ENCODE data around the gene NRG3.

The NRG3 gene

GRCh38 chr10:81885491-81885890 lies 10.5 kb downstream of the NRG3 start:
- no peak for DNase-seq

- DNase-seq = no peak
Observed at GRCh38 chr10:81886939-81887338, 11.9 kb downstream of the NRG3 start.

GRCh38 chr10:81889181-81889769 lies 14.3 kb downstream of the NRG3 start:
- no peak for DNase-seq

DNA sequence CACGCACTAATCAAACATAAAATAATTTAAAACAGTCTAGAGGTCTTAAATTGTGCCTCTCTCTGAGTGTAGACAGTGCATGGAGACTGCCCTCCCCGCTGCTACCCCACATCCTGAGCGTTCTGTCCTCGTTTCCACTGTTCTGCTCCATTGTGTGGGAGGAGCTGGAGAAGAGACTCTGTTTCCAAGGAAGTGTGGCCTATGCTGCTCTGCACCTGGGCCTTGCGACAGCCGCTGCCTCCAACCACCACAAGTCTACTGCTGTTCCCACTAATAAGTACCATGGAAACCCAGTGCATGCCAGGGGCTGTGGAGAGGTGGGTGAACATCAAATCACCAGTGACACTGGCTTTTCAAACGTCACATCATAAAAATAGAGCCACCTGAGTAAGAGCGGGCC lies 19.6 kb downstream of the NRG3 start:
- no peak for DNase-seq

GRCh38 chr10:81898518-81898917 lies 23.5 kb downstream of the NRG3 start:
- no peak for DNase-seq

DNA sequence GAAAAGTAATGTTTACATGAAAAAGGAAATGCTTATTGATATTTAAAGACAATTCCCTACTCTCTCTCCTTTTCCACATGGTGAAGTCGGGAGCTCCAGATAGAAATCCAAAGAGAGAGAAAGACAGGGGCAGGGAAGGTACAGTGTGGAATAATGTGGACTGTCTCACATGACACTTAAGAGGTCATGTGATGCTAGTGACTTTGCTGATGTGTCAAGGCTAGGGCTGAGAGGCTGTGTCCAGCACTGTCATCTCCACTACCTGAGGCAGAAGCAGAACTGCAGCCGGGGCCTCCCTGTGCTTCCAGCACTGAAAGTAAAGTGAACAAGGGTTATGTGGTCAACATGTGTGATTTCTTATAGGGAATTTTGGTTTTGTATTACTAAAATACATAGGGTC lies 26.0 kb downstream of the NRG3 start:
- no peak for DNase-seq

DNA sequence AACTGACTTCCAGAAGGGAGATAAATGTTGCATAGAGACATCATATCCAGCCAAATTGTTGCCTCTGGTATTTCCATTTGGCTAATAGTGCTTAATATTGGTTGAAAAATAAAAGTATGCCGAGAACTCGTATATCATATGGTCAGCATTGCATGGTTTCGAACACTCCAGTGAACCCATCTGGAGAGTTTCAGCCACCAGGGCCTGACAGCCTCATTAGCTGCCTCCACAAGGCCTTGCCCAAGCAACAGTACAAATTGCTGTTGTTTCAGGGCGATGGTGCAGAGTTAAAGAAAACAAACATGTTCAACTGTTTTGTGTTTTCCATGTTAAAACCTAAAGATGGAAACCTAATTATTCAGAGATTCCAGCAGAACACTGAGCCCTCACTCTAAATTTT lies 28.5 kb downstream of the NRG3 start:
- DNase-seq = no peak

DNA sequence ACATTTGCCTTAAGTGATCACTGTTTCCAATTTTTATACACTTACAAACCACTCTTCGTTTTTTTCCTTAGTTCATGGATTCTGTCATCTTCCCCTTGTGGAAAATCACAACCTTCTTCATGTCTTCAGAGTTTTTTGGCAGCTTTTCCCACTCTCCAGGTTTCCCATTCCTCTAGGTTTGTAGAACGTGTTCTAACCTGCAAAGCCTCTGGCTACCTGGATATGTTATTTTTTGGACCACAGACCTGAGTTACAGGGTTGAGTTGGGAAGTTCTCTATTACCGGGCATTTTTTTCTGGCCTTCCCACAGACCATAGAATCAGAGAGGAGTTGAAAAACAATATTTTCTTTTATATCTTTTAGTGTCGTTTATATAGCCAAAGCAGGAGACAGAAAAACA lies 30.2 kb downstream of the NRG3 start:
- DNase-seq = no peak

GRCh38 chr10:81909453-81909852 lies 34.5 kb downstream of the NRG3 start:
- DNase-seq = no peak

- no peak for DNase-seq
Observed at GRCh38 chr10:81911328-81911727, 36.3 kb downstream of the NRG3 start.

DNA sequence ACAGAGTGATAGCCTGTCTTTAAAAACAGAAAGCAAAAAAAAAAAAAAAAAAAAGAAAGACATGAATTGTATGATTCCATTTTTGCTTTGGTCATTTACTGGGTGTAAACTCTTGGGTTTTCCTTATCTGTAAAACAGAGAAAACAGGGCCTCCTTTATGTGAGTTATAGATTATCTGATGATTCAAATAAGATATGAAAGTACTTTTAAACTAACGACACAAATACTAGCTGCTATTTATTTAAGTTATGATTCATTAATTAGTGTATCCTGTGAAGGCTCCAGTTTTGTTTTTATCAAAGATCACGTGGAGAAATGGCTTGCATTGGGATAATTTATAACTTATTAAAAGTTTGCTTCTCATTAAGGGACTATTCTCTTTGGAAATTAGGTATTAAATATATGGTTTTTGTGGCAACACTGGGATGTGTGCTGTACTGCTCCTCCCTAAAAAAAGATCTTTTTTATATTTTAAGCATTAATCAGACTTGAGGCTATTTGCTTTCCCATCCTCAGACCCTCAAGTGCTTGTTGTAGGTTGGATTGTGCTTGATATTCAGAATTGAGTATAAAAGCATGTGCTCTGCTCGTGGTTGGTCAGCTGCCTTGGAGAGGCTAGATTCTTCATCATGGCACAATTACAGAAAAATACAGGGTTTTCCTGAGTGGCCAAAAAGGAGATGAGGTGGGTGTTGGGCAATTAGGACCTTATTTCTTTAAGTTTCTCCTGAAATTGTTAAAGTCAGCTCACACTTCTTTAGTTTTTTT lies 39.9 kb downstream of the NRG3 start:
- DNase-seq = no peak

GRCh38 chr10:81915504-81915897 lies 40.5 kb downstream of the NRG3 start:
- no peak for DNase-seq

DNA sequence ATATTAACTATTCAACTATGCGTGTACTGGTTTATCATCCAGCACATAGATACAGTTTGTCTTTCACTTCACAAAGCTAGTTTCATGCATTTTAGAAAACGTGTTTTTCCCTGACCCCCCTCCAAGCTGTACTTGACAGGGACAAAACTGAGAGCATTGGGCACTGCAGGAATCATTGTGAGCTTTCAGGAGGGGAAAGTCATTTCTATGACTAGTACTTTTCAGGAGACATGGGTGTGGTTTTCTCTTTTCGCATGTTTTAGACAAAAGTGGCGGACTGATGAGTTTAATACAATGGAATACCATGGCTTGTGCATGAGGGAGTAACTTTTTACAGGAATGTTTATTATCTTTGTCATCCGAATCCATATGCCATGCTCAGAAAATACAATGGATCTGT lies 42.7 kb downstream of the NRG3 start:
- DNase-seq = no peak

DNA sequence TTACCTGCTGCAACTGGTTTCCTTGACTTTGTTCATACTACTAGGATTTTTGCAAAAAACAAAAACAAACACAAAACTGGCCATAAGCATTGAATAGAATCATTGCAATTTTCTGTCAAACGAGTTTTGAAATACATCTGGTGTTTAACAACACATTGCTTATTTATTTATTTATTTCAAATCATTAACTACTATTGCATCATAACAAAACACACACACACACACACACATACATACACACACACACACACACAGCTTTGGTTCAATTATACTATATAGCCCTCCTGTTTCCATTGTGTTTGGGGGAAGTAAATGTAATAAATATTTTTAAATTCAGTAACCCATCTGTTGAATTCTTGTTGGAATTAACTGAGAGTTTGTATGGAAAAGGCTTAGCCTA lies 43.8 kb downstream of the NRG3 start:
- no peak for DNase-seq

GRCh38 chr10:81920213-81920829 lies 45.3 kb downstream of the NRG3 start:
- no peak for DNase-seq

DNA sequence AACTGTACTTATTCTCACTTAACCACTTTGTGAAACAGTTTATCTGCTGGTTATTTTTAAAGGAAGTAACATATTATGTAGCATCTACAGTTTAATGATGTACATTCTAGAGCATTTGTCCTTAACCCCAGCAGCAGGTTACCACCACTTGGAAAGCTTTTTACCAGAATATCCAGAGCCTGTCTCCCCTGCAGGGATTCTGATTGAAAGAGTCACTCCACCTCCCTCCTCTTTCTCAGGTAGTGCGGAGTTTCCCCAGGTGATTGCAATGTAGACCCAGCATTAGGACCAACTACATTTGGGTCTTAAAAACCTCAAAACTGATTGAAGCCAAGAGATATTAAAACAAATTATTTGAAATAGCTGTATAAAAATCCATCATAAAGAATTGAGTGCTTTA lies 53.1 kb downstream of the NRG3 start:
- no peak for DNase-seq

GRCh38 chr10:81943583-81943982 lies 68.6 kb downstream of the NRG3 start:
- DNase-seq = no peak

DNA sequence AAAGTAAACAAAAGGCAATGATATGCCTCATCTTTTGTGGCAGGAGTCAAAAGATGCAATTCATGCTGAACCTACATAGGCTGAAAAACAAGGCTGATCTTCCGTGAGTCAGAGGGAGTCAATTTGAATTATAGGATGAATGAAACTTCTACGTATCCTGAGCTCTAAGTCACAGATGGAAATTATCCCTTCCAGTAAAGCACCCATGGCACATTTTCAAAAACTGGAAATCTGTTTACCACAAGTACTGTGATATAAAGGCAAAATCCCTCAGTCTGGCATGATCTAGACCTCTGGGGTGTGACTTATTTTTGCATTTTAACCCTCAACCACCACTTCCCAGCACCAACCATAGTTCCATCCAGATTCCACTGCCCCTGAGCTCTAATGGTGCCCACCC lies 69.6 kb downstream of the NRG3 start:
- no peak for DNase-seq

- DNase-seq = no peak
Observed at GRCh38 chr10:81949283-81949682, 74.3 kb downstream of the NRG3 start.

- DNase-seq = no peak
Observed at GRCh38 chr10:81950358-81950757, 75.4 kb downstream of the NRG3 start.

GRCh38 chr10:81953420-81953819 lies 78.4 kb downstream of the NRG3 start:
- DNase-seq = no peak

- DNase-seq = no peak
Observed at GRCh38 chr10:81957976-81958375, 83.0 kb downstream of the NRG3 start.

GRCh38 chr10:81959016-81959415 lies 84.0 kb downstream of the NRG3 start:
- DNase-seq = no peak

DNA sequence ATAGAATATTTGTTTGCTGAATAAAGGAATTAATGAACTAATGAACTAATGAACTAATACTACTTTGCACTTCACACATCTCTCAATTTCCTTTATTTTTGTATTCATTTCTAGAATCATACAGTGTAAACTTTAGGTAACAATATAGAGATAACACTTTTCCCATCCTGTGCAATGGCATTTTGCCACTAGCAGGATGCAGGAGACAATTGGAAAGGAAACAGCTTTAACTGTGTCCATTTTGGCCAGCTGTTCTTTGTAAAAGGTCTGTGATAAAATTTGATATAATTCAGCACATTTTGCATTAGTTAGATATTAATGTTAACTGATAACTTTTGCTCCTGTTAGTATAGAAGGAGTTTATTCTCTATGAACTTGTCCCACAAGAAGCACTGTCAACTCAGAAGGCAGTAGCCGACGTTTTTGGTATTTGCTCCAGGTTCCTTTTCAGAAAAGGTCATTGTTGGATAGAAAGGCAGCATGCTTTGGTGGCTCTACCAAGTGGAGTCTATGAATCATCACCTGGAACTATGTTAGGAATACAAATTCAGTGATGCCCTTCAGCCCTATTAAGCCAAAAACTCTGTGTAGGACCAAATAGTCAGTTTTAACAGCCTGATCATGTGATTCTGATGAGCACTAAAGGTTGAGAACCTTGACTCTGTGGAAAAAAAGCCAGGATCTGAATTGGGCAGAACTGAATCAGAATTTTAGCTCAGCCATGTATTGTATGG lies 86.6 kb downstream of the NRG3 start:
- DNase-seq = no peak

Measured in retina (tissue), 1 donor.